Type B pancreatic cell (in vitro differentiated cells): ENCODE measurements around the gene MTCL3.

Source experiments
- DNase-seq: peaks from one replicate; pipeline ENCODE4 v3.0.0; 2021; ENCODE audit warnings: mixed read lengths; ENCODE audit not compliant: unreplicated experiment; ENCODE audit errors: extremely low spot score
- H3K27ac Mint-ChIP-seq: 2 replicates; pipeline ENCODE4 v1.8.0; 2021; ENCODE audit warnings: mild to moderate bottlenecking, mixed read lengths
- H3K27me3 Mint-ChIP-seq: 2 replicates; pipeline ENCODE4 v1.8.0; 2021; ENCODE audit warnings: mixed read lengths
- H3K36me3 Mint-ChIP-seq: 2 replicates; pipeline ENCODE4 v1.8.0; 2021; ENCODE audit warnings: mixed read lengths
- H3K4me1 Mint-ChIP-seq: one replicate; pipeline ENCODE4 v1.8.0; 2021; ENCODE audit warnings: mixed read lengths; ENCODE audit not compliant: unreplicated experiment
- H3K4me3 Mint-ChIP-seq: 2 replicates; pipeline ENCODE4 v1.8.0; 2021; ENCODE audit warnings: mild to moderate bottlenecking, mixed read lengths
- H3K9me3 Mint-ChIP-seq: 2 replicates; pipeline ENCODE4 v1.8.0; 2021; ENCODE audit warnings: mixed read lengths
- TF ChIP-seq, protein P1 (sequence below): fragments of 200-600 bp; sonication (generic); conservative IDR thresholded peaks from 2 replicates; pipeline ENCODE4 v1.5.0; 2021; ENCODE audit warnings: antibody characterized with exemption, mild to moderate bottlenecking

The MTCL3 gene

GRCh38 chr6:127510876-127511275, 8.3 kb downstream of the MTCL3 start:
- no peak overlapping the region for H3K4me3 Mint-ChIP-seq
- H3K9me3 Mint-ChIP-seq, result no peaks in the 10 kb centered on the region
- H3K27me3 Mint-ChIP-seq, result peaks cover 43% of the 10 kb centered on the region
- H3K36me3 Mint-ChIP-seq, result no peaks in the 10 kb centered on the region
- TF ChIP-seq, protein P1, sequence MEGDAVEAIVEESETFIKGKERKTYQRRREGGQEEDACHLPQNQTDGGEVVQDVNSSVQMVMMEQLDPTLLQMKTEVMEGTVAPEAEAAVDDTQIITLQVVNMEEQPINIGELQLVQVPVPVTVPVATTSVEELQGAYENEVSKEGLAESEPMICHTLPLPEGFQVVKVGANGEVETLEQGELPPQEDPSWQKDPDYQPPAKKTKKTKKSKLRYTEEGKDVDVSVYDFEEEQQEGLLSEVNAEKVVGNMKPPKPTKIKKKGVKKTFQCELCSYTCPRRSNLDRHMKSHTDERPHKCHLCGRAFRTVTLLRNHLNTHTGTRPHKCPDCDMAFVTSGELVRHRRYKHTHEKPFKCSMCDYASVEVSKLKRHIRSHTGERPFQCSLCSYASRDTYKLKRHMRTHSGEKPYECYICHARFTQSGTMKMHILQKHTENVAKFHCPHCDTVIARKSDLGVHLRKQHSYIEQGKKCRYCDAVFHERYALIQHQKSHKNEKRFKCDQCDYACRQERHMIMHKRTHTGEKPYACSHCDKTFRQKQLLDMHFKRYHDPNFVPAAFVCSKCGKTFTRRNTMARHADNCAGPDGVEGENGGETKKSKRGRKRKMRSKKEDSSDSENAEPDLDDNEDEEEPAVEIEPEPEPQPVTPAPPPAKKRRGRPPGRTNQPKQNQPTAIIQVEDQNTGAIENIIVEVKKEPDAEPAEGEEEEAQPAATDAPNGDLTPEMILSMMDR, result no peak
- peaks cover 6% of the 10 kb centered on the region for H3K4me1 Mint-ChIP-seq
- H3K27ac Mint-ChIP-seq, result no peak overlapping the region
- no peak for DNase-seq

DNA sequence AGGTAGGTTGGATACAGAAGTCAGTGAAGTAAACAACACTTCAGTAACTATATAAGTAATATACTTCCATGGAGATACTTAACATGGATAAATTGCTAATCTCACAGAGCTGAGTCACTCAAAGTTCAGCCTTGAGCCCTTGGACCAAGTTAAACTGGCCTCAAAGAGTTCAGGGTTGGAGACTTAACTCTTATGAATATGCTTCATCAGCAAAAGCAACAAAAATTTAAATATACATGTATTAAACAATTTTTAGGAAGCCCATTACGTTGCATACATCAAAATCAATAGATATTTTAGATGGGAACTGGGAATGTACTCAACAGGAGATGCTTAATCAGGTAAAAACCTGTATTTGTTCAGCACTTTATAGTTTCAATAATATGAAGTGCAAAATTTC, 12.2 kb downstream of the MTCL3 start:
- Mint-ChIP-seq H3K4me3 (no peak overlapping the region), H3K9me3 (no peaks in the 10 kb centered on the region), H3K36me3 (no peaks in the 10 kb centered on the region), H3K27me3 (peaks cover 11% of the 10 kb centered on the region), H3K4me1 (no peaks in the 10 kb centered on the region), H3K27ac (no peak overlapping the region)
- TF ChIP-seq, protein P1, result no peak
- no peak for DNase-seq

DNA sequence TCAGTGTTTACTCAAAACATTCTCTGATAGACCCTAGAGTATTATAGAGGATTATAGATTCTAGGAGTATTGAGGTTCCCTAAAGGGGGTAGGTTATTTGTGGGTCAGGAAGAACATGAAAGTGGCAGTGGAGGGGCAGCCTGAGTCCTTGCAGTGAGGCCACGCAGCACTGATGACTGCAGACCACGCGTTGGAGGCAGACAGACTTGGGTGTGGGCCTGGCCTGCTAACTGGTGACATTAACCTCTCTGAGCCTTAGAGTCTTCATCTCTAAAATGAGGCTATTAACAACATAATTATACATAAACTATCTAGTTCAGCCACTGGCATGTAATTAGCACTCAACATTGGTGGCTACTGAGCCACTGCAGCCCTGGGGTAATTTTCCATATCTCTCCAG, 16.1 kb downstream of the MTCL3 start:
- Mint-ChIP-seq H3K4me3 (no peak overlapping the region), H3K4me1 (no peaks in the 10 kb centered on the region), H3K27ac (no peak overlapping the region), H3K36me3 (no peaks in the 10 kb centered on the region), H3K27me3 (no peaks in the 10 kb centered on the region), H3K9me3 (no peaks in the 10 kb centered on the region)
- TF ChIP-seq, protein P1, result no peak
- DNase-seq, result no peak

- Mint-ChIP-seq H3K4me1 (no peaks in the 10 kb centered on the region), H3K4me3 (no peak overlapping the region), H3K27ac (no peak overlapping the region), H3K9me3 (no peaks in the 10 kb centered on the region), H3K27me3 (no peaks in the 10 kb centered on the region), H3K36me3 (no peaks in the 10 kb centered on the region)
- TF ChIP-seq, protein P1, result no peak
- DNase-seq, result no peak
Measured at GRCh38 chr6:127497410-127497809, 21.7 kb downstream of the MTCL3 start.

- Mint-ChIP-seq H3K9me3 (no peaks in the 10 kb centered on the region), H3K27me3 (no peaks in the 10 kb centered on the region), H3K27ac (no peak overlapping the region), H3K4me1 (no peaks in the 10 kb centered on the region), H3K36me3 (no peaks in the 10 kb centered on the region), H3K4me3 (no peak overlapping the region)
- TF ChIP-seq, protein P1, result no peak
- DNase-seq, result no peak
Measured at GRCh38 chr6:127496471-127496870, 22.7 kb downstream of the MTCL3 start.

DNA sequence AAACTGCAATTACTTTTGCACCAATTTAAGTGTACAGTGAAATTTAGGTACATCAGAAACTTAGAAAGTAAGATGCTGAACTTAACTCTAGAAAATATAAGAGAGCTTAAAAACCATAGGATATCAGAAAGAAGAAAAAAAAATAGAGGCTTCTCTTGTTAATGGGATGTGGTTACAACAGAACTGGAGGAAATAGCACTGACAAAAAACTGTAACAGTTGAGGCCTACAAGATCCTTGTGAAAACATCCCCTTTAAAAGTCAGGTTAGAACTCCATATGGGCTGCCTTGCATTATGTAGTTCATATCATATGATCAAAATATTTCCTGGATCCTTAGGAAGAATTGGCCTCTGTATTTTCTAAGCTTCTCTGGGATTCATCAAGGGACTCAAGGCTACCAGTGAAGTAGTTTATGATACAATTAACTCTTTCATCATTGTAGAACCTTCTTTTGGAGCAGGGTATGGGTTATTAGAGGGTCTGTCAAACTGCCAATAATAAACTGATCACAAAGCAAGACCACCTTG, 24.8 kb downstream of the MTCL3 start:
- Mint-ChIP-seq H3K27me3 (no peaks in the 10 kb centered on the region), H3K9me3 (no peaks in the 10 kb centered on the region), H3K4me1 (no peaks in the 10 kb centered on the region), H3K27ac (no peak overlapping the region), H3K36me3 (no peaks in the 10 kb centered on the region), H3K4me3 (no peak overlapping the region)
- DNase-seq, result no peak
- TF ChIP-seq, protein P1, result no peak
